GM10847 (cell line): ENCODE results near the gene CPEB2.

Source experiments
- POLR2A ChIP-seq: IDR thresholded peaks from 2 replicates; pipeline ENCODE4 v1.6.1; 2011; ENCODE audit not compliant: insufficient read length; ENCODE audit errors: extremely low read depth

CPEB2 gene

GRCh38 chr4:15001869-15002658 lies at the start of gene CPEB2:
Gene CPEB2 (plus strand): TSS chr4:15002481. CDS start chr4:15002674, 193 bp downstream.
- peak; percentile 98 for TF ChIP-seq POLR2A

GRCh38 chr4:14958436-14958835 lies 43.8 kb upstream of the CPEB2 start:
- no peak for TF ChIP-seq POLR2A

GRCh38 chr4:14961292-14961691 lies 41.0 kb upstream of the CPEB2 start:
- no peak for TF ChIP-seq POLR2A

- no peak for TF ChIP-seq POLR2A
Observed at GRCh38 chr4:14965071-14965470, 37.2 kb upstream of the CPEB2 start.

GRCh38 chr4:14967982-14968381 lies 34.3 kb upstream of the CPEB2 start:
- no peak for TF ChIP-seq POLR2A

DNA sequence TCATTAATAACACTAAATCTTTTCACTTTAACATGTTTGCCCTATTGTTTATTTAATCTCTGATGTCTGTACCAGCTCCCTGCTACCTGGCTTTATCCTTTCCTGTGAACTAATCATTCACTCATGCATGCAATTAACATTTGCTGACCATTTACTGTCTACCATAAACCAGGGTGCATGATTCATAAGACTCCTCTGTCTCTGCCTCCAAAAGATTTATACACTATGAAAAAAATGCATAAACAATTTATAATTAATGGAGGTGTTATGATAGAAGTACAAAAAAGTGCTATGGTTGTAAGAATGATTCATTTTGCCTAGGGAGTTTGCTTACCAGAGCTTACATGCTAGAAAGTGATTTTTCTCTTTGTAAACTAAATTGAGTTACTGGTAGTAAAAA lies 24.5 kb upstream of the CPEB2 start:
- no peak for TF ChIP-seq POLR2A

GRCh38 chr4:14984448-14984847 lies 17.8 kb upstream of the CPEB2 start:
- no peak for TF ChIP-seq POLR2A

DNA sequence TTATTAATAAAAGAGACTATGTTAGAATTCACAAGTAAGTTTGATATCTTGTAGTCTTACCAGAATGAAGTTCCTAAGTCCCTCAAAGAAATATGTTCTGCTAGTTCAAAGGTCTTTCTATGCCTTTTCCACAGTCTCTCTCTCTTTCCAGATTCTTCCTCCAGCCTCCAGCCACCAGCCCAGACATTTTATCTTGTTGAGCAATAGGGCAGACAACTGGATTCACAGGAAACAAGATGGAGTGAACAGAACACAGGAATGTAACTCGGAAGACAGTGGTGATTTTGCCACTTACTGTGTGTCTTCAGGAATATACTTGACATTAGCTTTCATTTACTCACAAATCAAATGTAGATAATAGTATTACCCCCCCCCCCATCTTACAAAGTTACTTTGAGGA lies 17.1 kb upstream of the CPEB2 start:
- no peak for TF ChIP-seq POLR2A

GRCh38 chr4:14985843-14986242 lies 16.4 kb upstream of the CPEB2 start:
- no peak for TF ChIP-seq POLR2A

DNA sequence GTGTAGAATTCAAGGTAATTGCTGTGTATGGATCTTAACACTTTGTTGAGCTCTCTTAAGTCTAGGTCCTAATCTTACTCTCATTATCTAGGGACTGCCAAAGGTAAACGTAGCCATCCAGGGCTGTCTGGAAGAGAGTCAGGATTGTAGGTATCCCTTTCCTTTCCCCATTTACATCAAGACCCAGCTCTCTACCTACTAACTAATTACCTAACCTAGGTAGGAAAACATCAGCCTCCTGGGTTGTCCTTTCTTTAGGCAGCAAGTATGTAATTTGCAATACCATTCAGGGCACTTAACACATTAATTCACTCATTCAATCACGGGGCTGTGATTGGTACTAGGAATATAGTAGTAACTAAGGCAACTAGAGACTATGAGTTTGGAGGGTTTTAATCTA lies 15.2 kb upstream of the CPEB2 start:
- TF ChIP-seq POLR2A, result no peak

DNA sequence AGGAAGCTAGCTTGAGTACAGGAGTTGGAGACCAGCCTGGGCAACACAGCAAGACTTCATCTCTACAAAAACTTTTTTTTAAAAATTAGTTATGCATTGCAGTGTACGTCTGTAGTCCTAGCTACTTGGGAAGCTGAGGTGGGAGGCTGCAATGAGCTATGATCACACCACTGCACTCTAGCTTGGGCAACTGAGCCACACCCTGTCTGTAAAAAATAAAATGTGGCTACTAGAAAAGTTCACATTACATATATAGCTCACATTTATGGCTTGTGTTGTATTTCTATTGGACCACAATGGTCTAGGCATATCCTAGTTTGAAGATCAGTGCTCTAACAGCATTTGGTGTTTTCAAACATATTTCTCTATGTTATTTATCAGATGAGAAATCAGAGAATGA lies 11.8 kb upstream of the CPEB2 start:
- no peak for TF ChIP-seq POLR2A

DNA sequence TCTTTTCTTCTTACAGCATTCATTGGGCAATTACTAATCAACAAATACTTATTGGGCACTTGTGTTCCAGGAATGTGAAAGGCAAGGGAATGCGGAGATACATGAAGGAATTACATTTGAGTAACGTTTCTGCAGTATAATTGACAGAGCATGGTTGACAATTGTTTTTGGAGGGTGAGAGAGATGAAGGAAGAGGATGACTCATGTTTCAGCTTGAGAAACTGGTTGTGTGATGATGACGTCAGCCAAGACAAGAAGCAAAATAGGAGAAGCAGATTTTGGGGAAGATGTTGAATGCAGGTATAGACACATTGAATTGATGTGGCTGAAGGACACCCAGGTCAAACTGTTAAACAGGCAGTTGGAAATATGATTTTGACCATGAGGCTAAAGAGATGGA lies 8.0 kb upstream of the CPEB2 start:
- TF ChIP-seq POLR2A, result no peak

- TF ChIP-seq POLR2A, result no peak
Observed at GRCh38 chr4:15001248-15001868, 923 bp upstream of the CPEB2 start.

DNA sequence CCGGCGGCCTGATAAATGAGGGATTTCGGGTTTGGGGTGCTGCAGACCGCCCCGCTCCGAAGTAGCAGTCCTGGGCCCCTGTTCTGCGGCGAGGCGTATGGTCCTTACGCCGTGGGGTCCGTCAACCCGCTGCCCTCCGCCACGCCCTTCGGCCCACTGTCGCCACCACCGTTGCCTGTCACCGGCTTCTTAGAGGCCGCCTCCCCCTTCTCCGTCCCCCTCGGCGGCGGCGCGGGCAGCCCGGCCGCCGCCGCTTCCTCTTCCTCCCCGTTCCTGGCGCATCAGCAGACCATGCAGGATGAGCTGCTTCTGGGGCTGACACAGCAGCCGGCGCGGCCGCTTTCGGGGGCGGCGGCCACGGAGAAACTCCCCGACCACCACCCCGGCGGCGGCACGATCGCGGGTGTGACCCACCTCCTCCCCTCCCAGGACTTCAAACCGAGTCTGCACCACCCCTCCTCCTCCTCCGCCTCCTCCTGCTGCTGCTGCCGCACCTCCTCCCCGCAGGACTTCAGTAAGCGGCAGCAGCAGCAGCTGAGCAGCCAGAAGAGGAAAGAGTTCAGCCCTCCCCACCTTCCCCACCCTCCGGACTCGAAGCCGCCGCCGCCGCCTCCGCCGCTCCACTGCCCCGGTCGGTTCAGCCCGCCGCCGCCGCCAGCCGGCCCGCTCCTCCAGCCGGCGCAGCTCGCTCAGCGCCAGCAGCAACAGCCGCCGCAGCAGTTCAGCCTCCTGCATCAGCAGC lies 549 bp downstream of the CPEB2 start:
- TF ChIP-seq POLR2A, result no peak

DNA sequence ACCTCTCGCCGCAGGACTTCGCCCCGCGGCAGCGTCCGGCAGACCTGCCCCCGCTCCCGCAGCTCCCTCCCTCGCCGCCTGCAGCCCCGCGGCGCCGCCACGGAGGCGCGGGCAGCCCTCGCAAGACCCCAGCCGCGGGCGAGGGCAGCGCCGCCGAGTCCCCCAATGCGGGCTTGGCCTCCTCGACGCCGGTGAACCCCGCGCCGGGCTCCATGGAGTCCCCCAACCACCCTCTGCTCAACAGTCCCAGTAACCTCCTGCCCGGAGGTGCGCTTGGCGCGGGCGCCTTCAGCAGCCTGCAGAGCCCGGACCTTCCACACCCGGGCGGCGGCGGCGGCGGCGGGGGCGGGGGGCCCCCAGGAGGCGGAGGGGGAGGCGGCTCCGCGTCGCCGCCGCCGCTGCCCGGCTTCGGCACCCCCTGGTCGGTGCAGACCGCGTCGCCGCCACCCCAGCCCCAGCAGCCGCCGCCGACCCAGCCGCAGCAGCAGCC lies 1.2 kb downstream of the CPEB2 start:
- no peak for TF ChIP-seq POLR2A
